T-helper 9 cell (primary cell): ENCODE data around the gene ARHGEF3.

Experiments used
- DNase-seq: peaks from one replicate; pipeline ENCODE4 v3.0.0-alpha.2; 2020

ARHGEF3 gene

DNA sequence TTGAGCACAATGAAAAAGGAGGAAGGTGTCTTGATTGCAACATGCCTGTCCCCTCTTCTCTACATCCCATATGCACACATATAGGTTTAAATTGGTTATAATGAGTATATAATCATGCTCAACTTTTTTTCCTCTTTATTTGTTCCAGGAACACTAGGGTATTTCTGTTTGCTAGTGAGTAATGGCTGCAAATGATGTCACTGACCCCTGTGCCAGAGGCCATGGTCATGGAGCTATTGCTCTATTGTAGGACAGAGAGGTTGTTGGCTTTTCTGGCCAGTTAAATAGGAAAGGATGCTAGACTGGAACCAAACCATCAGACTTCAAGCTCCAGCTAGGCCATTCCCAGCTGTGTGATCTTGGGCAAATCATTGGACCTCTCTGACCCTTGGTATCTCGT is 9.6 kb downstream of the ARHGEF3 start:
- DNase-seq: no peak

DNA sequence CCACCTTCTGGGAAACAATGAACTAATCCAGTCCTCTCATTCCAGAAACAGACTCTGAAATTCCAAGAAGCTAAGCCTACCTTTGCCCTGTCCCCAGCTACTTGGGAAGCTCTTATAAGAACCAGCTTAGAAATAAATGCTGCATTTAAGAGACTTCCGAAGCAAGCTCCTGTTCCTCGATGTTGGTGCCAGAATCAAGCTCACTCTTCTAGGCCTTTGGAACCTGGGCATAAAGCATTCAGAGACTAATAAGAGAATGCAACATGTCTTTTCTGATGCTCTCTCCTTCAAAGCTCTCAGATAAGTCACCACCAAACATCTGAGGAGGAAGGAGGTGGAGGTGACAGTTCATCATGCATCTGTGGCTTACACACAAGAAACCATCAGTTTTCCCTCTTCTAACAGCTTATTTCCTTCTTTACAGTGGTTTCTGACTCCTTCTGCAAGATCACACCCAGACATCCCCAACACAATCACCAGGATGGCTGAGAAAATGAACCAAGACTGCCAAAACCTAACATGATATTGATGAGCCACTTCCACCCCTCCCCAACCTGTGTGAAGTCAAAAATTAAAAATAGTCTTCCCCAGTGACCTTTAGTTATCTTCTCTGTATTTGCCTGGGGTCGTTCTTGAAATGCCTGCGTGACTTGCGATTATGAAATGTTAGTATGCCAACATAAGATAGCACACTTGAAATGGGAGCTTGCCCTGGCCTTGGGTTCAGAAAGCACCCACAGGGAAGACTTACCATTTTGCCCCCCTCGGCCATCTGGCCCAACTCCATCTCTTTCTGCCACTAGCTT is 11.5 kb downstream of the ARHGEF3 start:
- DNase-seq: no peak

DNA sequence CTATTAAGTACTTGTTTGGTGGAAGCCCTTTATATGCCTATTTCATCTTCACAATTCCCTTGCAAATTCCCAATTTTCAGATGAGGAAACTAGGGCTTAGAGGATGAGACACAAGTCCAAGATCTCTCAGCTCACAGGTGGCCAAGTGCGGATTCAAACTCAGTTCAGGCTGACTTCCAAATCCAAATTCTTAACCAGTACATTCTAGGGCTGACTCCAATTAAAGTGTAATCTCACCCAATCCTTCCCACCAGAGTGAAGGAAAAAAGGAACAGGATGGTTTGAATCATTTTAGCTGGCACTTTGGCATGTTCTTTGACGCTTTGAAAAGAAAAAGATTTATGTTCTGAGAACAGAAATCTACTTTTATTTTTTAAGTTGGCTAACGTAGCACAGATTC is 12.7 kb downstream of the ARHGEF3 start:
- no peak for DNase-seq

DNA sequence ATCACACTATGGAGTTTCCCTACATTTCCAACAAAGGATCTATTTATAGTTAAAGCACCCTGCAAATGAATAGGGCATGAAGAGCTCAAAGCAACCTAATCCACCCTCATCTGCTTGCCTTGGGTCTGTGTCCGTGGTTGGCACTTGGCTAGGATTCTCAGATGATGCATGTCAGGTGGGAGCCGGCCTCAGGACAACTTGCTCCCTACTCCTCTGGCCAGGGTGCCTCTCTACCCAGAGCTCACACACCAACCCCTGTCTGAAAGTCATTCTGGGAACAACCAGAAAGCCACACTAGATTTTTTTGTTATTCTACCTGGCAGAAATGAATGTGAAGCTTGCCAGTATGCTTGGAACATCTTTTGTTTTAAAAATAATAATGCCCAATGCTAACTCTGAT is 13.2 kb downstream of the ARHGEF3 start:
- no peak for DNase-seq

DNA sequence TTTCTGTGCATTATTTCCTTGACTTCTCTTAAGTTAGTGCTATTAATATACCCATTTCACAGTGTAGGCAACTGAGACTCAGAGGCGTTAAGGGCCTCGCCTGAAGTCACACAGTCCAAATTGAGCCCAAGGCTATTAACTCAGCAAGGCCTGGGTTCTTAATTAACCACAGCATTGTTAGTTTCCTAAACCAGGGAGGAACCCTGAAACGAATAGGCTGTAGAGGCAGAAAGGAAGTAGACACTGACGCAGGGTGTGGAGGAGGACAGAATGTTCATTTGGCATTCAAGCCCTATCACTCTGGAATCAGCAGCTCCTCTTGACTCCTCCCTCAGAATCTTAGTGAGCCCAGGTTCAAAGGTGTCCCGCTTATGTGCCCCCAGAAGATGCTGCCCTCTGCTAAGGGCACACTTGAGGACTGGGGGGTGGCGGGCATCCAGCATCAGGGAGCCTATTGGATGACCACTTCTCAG is 13.9 kb downstream of the ARHGEF3 start:
- DNase-seq: peak; percentile 9

DNA sequence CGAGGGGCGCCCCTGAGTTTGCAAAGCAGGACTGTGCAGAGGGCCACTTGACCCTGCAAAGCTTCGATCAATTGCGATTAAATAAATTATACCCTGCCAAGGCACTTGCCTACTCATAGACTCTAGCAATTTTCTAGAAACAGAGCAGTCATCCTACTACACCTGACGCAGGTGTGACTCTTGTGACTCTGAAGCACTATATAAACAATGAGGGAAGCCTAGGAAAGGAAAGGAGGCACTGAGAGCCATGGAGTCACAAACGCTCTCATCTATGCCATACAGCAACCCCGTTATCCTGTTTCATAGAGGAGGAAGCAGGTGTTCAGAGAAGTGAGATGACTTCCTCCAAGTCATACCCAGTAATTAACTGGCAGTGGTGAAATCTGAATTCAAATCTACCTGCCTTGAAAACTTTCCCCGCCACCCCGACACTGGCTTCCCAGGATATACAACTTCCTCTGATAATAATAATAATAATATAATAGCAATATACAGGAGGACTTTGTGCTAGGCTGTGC is 14.4 kb downstream of the ARHGEF3 start:
- no peak for DNase-seq

DNA sequence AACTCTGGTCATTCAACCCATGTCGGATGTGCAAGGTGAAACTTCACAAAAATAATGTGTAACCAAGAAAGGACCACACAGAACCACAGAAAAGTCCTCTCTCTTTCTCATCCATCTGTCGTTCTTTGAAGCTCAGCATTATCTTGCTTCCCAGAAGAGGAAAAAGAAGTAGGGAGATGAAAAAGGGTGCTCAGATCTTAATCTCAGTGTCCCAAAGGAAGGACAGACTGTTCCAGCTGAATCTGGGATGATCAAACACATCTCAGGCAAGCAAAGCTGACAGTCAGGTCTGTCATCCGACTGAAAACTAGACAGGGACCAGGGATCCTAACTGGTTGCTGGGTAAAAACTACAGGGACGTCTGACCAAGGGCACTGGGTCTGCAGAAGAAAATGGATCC is 16.2 kb downstream of the ARHGEF3 start:
- no peak for DNase-seq

DNA sequence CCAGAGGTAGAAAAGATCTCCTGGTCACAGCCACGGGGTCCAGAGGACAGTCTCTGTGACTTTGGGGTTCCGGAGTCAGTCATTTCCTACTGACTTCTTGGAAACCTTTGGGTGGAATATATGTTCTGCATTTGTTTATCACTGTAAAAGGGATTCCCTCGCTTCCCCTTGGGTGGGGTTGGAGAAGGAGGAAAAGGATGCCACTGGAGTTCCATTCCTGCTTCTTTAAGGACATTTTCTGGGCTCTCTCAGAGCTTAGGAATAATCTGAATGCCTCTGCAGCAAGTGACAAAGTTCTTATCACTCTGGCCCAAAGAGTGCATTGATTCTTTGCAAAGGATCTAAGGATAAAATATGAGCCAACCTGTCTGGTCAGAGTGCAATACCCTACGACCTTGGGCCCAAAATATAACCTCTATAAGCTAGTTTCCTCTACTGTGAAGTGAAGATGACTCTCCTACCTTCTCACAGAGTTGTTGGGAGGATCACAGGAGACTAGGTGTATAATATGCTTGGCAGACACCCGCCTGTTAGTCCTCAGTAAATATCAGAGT is 17.2 kb downstream of the ARHGEF3 start:
- no peak for DNase-seq

DNA sequence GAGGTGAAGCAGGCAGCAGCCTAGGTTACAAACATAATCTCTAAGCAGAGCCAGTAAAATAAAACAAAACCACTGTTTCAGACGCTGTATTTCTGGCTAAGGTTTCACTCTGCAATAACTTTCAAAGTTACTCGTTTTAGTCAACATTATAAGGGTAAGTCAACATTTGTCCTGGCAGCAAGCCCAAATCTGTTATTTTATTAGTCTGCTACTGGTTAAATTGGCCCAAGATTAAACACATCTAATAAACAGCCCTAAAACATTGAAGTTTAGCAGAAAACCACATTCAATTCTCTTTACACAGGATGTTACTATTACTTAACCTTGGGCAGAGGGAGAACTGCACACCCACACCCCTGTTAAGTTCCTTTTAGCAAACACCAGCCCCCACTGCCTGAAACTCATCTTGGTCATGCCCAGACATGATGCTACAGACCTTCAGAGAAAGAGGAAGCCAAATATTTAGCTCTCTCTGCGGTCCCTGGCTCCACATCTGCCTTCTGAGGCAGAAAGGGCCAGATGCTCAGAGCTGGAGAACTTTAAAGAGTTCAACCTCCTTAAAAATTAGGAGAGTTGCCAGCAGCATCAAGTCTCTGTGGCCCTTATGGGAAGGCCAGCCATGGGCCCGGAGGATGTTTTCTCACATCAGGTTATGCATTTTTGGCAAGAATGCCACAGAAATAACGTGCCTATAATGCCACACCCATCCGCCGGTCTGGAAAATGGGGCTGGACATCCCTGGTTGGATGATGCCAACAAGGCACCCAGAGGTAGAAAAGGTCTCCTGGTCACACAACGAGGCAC is 17.9 kb downstream of the ARHGEF3 start:
- DNase-seq: peak; percentile 42

DNA sequence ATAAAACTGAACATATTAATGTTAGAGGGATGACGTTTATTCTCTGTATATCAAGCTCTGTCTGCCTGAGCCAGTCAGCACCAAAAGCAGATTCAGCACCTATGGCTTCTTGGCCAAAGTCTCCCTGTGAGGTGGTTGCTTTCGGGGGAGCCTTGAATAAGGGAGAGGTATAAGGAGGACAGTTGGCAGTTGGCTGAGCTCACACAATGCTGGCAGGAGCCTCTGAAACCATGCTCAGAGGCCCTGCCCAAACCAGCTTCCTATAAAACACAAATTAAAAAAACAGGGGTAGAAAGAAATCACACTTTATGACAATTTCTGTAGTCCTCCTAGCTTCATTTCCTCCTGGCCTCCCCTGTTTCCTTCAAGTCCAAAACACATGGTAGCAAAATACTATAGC is 18.8 kb downstream of the ARHGEF3 start:
- no peak for DNase-seq

DNA sequence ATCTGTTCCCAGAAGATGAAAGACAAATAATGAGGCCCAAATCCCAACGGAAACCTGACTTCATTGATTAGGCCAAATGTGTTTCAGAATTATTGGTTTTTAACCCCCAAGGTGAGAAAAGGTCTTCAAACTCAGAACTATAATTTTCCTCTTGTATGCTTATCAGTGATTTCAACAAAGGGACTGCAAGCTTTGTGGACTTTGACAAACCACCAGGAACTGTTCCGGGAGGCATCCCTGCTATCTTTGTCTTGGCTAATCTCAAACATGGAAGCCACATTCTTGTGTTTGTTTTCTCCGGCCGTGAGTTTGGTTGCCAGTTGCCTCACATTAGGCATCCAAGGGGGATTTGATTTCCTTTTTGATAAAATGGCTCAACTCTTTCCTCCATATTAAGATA is 19.5 kb downstream of the ARHGEF3 start:
- DNase-seq: no peak

DNA sequence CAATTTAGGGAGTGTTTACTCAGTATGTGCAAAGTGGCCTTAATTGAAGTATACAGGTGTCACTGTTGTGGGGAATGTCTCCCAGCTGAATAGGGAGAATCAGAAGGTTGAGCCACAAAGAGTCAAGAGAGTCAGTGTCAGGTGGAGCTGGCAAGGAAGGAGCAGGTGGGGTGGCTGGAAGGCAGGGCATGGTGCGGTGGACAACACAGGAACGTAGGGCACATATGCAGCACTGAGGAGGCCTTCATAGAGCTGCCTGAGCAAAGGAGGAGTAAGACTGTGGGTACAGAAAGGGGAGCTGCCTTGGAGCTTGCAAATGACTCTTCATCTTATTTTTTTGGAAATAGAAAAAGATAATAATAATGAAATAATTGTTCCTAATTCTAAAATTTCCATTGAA is 20.0 kb downstream of the ARHGEF3 start:
- no peak for DNase-seq

DNA sequence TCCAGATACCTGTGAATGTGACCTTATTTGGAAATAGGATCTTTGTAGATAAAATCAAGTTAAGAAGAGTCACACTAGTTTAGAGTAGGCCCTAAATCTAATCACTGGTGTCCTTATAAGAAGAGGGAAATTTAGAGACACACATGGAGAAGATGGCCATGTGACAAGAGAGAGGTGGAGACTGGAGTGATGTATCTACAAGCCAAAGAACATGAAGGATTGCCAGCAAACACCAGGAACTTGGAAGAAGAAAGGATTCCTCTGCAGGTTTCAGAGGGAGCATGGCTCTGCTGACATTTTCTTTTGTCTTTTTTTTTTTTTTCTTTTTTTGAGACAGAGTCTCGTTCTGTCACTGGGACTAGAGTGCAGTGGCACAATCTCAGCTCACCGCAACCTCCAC is 20.8 kb downstream of the ARHGEF3 start:
- DNase-seq: no peak

DNA sequence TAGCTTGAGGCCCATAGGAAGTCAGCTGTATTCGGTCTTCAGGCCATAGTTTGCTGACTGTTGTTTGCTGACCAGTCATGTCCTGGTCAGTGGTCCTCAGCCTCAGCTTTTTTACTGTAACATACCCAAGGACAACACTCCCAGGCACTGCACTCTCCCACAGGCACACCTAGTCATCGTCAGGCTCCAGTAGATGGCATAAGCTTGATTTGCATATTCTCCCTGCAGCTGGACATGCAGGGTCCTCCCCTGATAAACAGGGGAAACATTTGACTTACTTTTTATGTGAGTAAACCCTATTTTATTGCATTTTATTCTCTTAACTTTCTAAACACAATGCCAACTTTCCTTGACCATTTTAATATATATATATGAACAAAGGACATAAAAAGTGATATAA is 22.9 kb downstream of the ARHGEF3 start:
- no peak for DNase-seq

DNA sequence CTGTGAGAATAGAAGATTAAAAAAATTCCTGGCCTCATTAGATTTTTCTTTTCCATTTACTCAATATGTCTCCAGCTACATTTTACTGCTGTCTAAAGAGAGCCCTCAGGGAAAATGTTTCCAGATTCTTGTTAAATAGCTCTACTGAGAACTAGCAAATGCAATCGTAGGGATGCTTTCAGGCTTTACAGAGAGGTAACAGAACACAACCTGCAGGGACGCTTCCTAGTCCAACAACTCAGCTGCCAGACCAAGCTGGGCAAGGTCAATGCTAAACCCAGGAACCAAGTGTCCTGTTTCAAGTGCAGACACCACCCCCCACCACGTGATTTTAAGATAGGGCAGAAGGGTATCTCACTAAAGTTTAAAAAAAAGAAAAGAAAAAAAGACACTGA is 25.2 kb downstream of the ARHGEF3 start:
- DNase-seq: no peak

DNA sequence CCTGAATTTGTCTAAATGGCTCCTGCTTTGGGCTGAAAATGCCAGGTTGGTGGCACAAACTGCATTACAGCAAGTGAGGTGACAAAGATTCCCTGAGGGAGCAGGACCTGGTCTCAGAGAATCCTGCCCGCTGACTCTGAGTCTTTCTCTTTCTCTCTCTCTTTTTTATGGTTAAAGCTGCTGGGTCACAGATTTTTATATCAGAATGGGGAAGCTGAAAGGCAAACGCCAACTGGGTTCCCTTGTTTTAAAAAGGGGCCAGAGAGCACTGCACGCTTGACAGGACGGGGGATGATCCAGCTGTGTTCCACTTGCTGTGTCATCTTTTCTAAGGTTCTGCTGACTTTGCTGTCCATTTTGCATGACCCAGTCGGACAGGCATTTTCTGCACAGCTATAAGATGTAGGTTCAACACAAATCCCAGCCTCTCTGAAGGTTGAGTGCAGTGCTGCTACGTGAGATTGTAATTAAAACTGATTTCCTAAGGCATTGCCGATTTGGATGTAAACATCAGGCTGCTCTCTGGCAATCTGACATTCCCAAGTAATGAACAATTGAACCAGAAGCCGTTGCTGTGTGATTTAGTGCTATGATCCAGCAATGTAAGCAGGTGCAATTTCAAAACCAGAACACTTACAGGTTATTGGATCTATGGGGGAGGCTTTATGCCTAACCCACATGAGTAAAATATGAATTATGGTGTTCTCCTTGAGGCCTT is 25.8 kb downstream of the ARHGEF3 start:
- no peak for DNase-seq

DNA sequence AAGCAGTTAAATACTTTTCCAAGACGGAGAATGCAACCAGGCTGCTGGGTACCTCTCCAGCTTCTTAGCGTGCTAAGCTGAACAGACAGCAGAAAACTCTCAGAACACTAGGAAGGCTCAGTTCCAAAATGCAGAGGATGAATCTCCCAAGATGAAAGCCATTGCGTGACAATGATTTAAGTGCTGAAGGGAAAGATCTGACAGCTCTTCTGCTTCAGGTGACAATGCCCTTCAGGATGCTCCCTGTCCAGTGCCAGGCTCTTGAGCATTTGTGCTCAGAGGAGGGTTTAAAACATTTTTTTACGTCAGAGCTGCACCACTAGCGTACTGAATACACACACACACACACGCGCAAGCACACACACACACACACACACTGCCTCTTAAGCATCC is 26.3 kb downstream of the ARHGEF3 start:
- no peak for DNase-seq

DNA sequence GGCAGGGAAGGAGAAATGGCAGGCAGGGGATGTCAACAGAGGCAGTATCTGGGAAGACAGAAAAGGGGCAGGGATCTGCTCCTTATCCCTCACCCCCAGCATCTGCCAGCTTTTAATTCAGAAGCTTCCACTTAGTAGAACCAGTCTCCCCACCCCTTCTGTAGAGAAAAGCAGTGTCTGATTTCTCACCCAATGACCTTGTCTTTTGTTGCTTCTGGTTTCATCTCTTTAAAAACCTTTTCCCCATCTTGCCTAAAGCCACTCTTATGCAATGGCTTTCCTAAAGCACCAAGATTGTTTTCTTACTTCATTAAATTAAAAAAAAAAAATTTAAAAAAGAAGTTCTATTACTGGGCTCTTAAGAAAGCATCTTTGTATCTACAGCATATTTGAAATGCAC is 27.8 kb downstream of the ARHGEF3 start:
- DNase-seq: no peak

DNA sequence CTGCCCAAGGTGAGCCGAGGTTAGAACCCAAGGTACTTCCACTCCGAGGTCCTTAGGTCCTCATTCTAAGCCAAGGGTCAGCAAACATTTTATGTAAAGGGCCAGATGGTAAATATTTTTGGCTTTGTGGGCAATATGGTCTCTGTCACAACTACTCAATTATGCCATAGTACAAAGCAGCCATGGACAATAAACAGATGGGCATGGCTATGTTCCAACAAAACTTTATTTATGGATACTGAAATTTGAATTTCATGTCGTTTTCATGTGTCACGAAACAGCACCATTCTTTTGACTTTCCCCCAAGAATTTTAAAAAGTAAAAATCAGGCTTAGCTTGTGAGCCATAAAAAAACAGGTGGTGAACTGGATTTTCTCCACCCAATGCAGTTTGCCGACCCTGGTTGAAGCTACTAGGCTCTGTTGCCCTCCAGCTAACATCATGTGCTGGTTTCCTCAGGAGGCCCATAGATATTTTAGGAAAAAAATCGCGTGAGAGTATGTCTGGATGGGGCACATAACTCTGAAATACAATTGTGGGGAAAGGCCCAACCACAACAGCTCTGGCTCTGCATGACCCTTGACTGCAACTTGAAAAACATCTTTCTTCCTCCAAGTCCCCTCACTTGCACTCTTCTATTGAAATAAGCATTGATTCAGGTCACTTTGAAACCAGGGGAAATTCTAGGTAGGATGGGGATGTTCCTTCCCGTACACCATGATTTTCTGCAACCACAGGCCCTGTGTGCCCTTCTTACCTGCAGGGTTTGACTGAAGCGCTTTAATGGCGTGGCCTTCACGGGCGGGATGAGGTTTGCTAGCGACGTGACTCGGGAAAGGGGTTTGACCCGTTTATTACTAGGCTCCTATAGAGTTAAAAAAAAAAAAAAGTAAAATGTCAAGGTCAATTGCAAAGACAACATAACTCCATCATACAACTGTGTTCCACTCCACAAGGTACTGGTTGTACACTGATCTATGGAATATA is 28.5 kb downstream of the ARHGEF3 start:
- no peak for DNase-seq

DNA sequence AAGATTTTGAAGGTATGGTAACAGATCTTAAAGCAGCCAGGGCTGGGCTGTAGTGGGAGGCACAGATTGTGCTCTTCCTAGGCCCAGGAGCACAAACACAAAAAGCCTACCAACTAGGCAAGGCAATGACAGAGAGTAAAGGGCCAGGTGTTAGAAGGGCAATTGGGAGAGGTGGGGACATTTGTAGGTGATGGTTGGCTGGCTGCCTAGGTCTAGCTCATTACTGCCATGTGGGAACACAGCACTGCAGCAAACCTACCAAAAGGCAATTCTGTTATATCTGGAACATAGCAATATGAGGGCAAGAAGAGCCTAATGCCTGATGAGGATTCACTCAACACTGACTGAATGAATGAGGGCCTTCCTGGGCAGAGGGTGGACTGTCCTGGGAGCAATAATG is 30.4 kb downstream of the ARHGEF3 start:
- no peak for DNase-seq

DNA sequence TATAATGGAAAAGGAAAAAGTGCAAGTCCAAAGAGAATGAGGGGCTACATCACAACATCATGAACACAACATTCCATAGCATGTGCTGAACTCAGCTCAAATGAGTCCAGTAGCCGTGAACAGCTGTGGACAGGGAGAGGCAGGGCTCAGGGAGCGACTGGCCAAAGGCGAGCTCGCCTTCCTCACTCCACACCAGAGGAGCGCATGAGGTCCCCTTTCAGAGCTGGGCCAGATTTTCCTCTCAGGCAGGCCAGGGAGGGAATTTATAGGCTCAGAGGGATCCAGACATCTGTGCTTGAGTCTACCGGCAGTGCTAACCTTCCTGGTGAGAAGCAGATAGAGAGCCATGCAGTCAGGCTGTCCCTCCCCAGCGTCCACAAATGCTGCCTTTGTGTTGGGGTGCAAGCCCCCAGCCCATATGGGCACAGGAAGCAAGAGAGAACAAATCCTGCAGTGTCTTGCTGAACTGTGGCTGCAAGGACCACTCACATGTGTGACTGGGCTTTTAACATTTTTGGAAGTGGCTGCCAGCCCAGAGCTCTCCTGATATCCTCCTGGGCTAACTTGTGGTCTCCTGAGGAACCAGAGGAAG is 32.5 kb downstream of the ARHGEF3 start:
- DNase-seq: no peak
